Skeletal muscle satellite cell (primary cell): Measurements from ENCODE around the gene STAC3.
A peak's percentile ranks its signal among the peaks of the same experiment; 100 is the strongest.

ENCODE experiments used
- H3K27me3 ChIP-seq: 2 replicates; pipeline ENCODE4 v1.7.0; 2013; ENCODE audit warnings: low read length; ENCODE audit not compliant: control insufficient read depth, insufficient read depth
- H3K36me3 ChIP-seq: 2 replicates; pipeline ENCODE4 v1.7.0; 2013; ENCODE audit warnings: mild to moderate bottlenecking, control low read depth, low read length; ENCODE audit not compliant: insufficient read depth
- H3K4me1 ChIP-seq: 2 replicates; pipeline ENCODE4 v1.7.0; 2013; ENCODE audit warnings: low read length; ENCODE audit not compliant: control insufficient read depth, insufficient read depth
- H3K4me2 ChIP-seq: 2 replicates; pipeline ENCODE4 v1.7.0; 2013; ENCODE audit warnings: mild to moderate bottlenecking, low read length
- H3K4me3 ChIP-seq: 2 replicates; pipeline ENCODE4 v1.7.0; 2013; ENCODE audit warnings: low read length
- H3K9ac ChIP-seq: 2 replicates; pipeline ENCODE4 v1.7.0; 2013; ENCODE audit warnings: mild to moderate bottlenecking, low read depth, low read length, moderate library complexity
- H3K9me3 ChIP-seq: replicated peaks from 2 replicates; pipeline ENCODE4 v1.7.0; 2013; ENCODE audit warnings: mild to moderate bottlenecking, control low read depth, low read length

STAC3 gene

GRCh38 chr12:57270966-57271470 lies 20.0 kb upstream of the STAC3 start:
- Histone ChIP-seq H3K36me3 (peaks cover 40% of the 10 kb centered on the region), H3K4me1 (peaks cover 20% of the 10 kb centered on the region), H3K27me3 (no peaks in the 10 kb centered on the region), H3K9ac (no peak overlapping the region), H3K9me3 (no peaks in the 10 kb centered on the region), H3K4me3 (no peak overlapping the region), H3K4me2 (no peak overlapping the region)

DNA sequence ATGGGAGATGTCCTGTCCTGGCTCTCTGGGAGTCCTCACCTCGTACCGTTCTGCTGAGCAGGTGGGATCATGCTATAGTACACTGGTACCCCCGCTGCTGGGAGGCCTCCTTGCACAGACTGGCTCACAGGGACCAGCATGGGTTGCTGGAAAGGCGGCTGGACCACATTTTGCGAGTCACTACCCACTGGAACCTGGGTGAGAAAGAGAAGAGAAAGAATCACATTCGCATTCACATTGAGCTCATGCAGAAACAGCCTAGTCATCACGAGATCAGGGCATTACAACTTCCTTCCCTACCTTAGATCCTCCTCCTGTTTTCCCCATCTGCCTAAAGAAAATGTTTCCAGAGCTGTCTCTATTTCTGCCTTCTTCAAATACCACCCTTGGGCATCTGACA lies 17.3 kb upstream of the STAC3 start:
- Histone ChIP-seq H3K4me3 (no peak overlapping the region), H3K4me2 (no peak overlapping the region), H3K9me3 (no peaks in the 10 kb centered on the region), H3K36me3 (peaks cover 40% of the 10 kb centered on the region), H3K9ac (no peak overlapping the region), H3K4me1 (peaks cover 20% of the 10 kb centered on the region), H3K27me3 (no peaks in the 10 kb centered on the region)

DNA sequence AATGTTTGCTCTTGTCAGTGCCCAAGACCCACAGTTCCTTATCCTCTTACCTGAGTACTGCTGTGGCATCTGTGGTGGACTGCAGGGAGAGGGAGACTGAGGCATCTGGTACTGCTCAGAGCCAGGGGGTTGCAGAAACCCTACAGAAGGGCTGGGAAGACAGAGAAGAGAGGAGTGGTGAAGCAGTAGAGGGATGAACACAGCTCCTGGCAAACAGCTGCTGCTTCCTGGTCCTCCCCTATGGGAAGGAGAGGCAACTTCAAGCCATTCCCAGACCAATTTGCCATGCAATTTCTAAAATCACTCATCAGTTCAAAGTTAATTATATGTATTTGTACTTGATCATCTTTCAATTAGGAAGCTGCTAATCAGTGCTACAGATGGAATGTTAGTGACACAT lies 15.7 kb upstream of the STAC3 start:
- Histone ChIP-seq H3K27me3 (no peaks in the 10 kb centered on the region), H3K4me3 (no peak overlapping the region), H3K4me2 (no peak overlapping the region), H3K4me1 (peaks cover 8% of the 10 kb centered on the region), H3K9ac (no peak overlapping the region), H3K36me3 (peaks cover 42% of the 10 kb centered on the region), H3K9me3 (no peaks in the 10 kb centered on the region)

DNA sequence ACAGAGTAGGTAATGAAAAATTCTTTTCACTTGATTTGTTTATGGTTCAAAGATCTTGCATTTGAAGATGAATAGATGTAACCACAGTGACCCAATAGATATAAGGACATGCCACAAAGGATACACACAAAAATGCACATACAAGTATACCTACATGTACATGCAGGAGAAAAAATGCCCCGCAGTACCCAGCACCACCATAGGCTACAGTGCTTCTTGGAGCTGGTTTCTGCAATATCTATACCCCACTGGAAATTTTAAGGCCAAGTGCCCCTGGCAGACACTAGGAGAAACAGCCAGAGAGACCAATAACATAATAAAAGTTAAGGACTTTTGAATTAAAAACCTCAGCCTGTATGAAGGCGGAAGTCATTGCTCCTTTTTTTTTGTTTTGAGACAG lies 12.1 kb upstream of the STAC3 start:
- Histone ChIP-seq H3K4me2 (no peak overlapping the region), H3K27me3 (no peaks in the 10 kb centered on the region), H3K9ac (no peak overlapping the region), H3K9me3 (no peaks in the 10 kb centered on the region), H3K4me1 (peaks cover 5% of the 10 kb centered on the region), H3K4me3 (no peak overlapping the region), H3K36me3 (peaks cover 38% of the 10 kb centered on the region)

- Histone ChIP-seq H3K36me3 (peaks cover 40% of the 10 kb centered on the region), H3K27me3 (no peaks in the 10 kb centered on the region), H3K4me1 (peaks cover 5% of the 10 kb centered on the region), H3K9ac (no peak overlapping the region), H3K9me3 (no peaks in the 10 kb centered on the region), H3K4me3 (no peak overlapping the region), H3K4me2 (no peak overlapping the region)
These were observed 11.3 kb upstream of the STAC3 start for GRCh38 chr12:57262126-57262822.

DNA sequence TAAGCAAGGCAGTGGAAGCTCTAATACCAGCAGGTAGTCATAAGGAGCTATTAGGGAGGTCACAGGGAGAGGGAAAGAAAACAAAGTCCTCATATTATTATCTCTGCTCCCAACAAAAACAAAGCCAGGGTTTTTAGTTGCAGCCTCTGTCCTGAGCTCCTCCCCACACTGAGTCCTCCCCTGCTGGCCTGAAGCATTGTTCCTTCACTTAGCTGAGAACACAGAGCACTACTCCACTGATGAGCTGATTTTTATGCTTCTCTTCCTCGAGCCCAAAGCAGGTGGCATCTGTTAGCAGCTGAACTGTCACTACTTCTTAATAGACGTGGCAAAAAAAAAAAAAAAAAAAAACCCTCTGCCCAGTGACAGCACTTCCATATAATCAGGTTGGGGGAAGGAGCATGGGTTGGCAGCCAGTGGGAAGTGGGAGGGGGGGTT lies 10.5 kb upstream of the STAC3 start:
- Histone ChIP-seq H3K4me2 (no peak overlapping the region), H3K27me3 (no peaks in the 10 kb centered on the region), H3K4me1 (peaks cover 5% of the 10 kb centered on the region), H3K4me3 (no peak overlapping the region), H3K9me3 (no peaks in the 10 kb centered on the region), H3K36me3 (peaks cover 39% of the 10 kb centered on the region), H3K9ac (no peak overlapping the region)

DNA sequence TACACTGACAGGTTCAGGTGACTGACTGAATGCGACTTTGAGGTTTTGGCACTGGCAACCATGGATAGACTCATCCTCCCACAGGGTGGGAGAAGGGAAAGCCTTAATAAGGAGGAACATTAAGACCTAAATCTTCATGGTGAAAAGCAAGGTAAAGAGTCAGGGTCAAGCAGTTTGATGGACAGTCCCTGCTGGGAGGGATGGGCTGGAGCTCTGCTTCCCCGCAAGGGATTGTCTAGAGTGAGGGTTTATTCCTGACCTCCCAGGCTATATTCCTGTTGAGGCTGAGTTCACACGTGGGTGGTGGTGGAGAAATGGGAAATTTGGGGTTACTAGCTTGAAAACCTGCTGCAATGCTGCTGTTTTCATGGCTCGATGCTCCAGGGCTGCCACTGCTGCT lies 9.4 kb upstream of the STAC3 start:
- Histone ChIP-seq H3K4me3 (no peak overlapping the region), H3K9ac (no peak overlapping the region), H3K4me2 (no peak overlapping the region), H3K9me3 (no peaks in the 10 kb centered on the region), H3K4me1 (peaks cover 3% of the 10 kb centered on the region), H3K36me3 (peaks cover 48% of the 10 kb centered on the region), H3K27me3 (no peaks in the 10 kb centered on the region)

DNA sequence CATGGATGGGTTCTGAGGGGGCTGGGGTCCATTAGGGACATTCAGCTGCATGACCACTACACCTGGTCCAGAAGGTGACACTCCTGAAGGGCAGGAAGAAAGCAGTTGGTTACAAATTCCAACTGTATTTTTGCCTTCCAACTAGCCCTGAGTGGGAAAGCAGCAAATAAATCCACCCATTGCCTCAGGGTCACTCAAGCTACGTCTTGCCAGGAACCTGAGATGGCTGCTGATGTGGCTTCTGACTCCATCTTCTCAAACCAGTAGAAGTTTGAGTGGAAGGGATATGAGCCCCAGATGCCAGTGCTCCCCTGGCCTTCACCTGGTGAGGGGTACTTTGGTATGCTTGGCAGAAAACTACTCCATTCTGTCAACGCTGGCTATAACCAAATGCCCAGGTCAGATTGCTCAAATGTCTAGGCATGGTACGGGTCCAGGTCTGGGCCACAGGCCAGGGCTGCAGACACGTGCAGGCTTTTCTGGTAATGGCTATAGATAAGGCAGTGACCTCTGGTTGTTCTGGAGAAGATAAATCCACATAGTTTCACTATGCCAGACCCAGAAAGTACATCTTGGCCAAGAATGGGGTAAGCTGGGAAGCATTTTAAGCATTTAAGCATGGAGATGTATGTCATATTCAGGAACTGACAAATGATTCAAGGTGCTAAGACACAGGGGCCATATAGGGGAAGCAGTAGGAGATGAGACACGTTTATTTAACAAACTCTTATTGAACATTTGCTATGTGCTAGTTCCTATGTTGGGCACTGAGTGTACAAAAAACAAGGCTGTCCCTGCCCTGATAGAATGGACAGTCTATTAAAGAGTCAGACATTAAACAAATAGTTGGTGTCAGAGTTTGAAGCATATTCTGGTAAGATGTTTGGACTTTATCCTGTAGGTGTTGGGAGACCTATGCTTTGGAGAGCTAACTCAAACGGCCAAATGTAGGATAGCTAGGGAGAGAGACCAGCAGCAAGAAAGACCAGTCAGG lies 8.3 kb upstream of the STAC3 start:
- H3K27me3 ChIP-seq = no peaks in the 10 kb centered on the region
- peaks cover 52% of the 10 kb centered on the region for H3K36me3 ChIP-seq
- no peak overlapping the region for H3K4me3 ChIP-seq

DNA sequence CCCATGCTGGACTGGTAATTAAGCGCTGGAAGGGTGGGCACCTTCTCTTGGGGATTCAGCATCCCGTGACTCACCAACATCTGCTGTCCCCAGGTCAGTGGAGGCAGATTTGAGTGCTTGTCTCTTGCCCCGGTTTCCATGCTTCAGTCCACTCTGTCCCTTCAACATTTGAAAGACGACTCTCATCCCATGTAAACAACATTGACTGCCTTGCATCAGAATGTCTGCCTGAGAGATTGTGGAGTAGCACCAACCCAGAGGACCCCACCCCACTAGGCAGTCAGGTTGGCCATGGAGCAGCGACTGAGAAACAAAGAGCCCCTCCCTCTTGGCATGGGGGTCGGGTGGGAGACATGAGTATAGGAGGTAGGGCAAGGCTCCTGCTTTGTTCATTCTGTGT lies 4.9 kb upstream of the STAC3 start:
- Histone ChIP-seq H3K9me3 (no peaks in the 10 kb centered on the region), H3K4me2 (no peak overlapping the region), H3K4me3 (no peak overlapping the region), H3K4me1 (peaks cover 2% of the 10 kb centered on the region), H3K9ac (no peak overlapping the region), H3K27me3 (no peaks in the 10 kb centered on the region), H3K36me3 (peaks cover 45% of the 10 kb centered on the region)

More for the DNA sequence above, 8.3 kb upstream of the STAC3 start:
- Histone ChIP-seq H3K9ac (no peak overlapping the region), H3K9me3 (no peaks in the 10 kb centered on the region), H3K4me2 (no peak overlapping the region), H3K4me1 (no peaks in the 10 kb centered on the region)

- H3K4me1 ChIP-seq = peaks cover 9% of the 10 kb centered on the region
- no peaks in the 10 kb centered on the region for H3K27me3 ChIP-seq
- H3K36me3 ChIP-seq = peaks cover 42% of the 10 kb centered on the region
- H3K4me3 ChIP-seq = no peak overlapping the region
- no peak overlapping the region for H3K4me2 ChIP-seq
- no peaks in the 10 kb centered on the region for H3K9me3 ChIP-seq
- H3K9ac ChIP-seq = no peak overlapping the region
These were observed 3.7 kb upstream of the STAC3 start for GRCh38 chr12:57254506-57255280.

DNA sequence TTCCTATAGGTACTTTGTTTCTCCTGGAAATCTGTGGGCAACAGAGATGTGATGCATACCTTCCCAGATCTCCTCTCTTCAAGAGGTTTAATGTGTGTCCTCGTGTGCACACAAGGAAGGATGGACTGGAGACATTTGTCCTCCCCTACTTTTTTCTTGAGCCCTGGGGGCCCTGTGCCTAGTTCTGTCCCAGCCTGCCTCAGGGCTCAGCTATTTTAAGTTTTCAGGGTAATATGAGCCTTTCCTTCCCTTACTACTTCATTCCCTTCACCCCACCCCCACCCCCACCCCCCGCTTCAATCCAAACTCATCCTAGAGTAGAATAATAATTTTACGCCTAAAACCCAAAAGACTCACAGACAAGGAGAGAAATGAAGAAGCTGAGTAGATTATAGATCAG lies 446 bp downstream of the STAC3 start:
- H3K36me3 ChIP-seq = peaks cover 9% of the 10 kb centered on the region
- H3K27me3 ChIP-seq = no peaks in the 10 kb centered on the region
- peaks cover 21% of the 10 kb centered on the region for H3K4me1 ChIP-seq
- H3K9me3 ChIP-seq = no peaks in the 10 kb centered on the region
- H3K4me2 ChIP-seq = peak overlapping the region; percentile 11
- no peak overlapping the region for H3K4me3 ChIP-seq
- H3K9ac ChIP-seq = no peak overlapping the region
